NCI-H1694 (cell line): Measurements from ENCODE around the gene IL9.

Experiments used
- DNase-seq: peaks from one replicate; lab custom pipeline; 2025; lab: John Stamatoyannopoulos, UW

IL9 gene

DNA sequence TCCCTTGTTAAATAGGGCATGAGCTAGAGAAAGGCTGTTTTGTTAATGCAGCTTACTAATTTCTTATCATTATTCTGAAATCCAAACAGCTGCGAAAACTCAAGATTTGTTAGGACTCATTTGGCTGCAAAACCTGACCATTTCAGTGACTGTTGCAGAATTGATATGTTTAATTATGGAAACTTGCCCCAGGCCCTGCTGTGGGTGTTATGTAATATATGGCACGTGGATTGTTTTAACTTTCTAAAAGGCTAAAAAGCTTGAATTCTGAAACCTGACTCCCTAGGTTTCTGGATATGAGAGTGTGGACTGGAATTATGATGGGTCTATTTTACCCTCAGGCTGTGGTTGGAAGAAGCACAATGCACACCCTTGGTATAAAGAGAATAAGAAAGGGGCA, 4.4 kb downstream of the IL9 start:
- DNase-seq = no peak

GRCh38 chr5:135890867-135891266, 4.8 kb downstream of the IL9 start:
- no peak for DNase-seq

DNA sequence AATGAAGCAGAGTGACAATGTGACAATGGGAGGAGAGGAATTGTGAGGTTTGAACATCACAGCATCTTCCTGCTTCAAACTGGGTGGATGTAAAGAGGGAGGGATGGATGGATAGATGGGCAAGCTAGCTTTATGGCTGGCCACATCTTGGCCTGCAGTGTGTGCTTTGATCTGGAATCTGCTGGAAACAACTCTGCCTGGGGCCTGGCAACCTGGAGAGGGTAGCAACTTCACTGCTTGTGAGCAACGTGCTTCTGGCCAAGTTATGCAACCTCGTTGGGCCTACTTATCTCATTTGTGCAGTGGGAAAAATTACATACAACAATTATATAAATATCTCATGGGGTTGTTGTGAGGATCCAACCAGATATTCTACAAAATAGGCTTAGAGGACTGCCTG, 5.3 kb downstream of the IL9 start:
- no peak for DNase-seq

GRCh38 chr5:135887881-135888614, 7.6 kb downstream of the IL9 start:
- DNase-seq = no peak

- DNase-seq = peak; percentile 70
These were observed 8.2 kb downstream of the IL9 start for GRCh38 chr5:135887447-135887864.

DNA sequence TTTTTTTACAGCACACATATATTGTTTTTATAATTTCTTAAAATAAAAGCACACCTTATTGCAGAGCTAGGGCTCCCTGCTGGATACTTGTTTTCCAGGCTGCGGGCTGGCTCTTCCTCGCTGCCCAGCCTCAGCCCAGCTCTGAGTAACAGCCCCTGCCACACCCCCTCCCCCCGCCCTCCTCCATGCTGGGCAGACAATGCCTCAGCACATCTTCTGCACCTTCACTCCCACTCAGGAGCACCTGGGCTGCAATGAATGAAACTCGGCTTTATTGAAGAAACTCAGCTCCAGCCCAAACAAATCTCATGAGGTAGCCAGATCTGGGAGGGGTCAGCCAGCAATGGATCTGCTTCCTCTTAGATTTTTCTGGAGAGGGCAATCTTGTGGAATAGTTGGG, 9.5 kb downstream of the IL9 start:
- DNase-seq = no peak

- no peak for DNase-seq
These were observed 10.6 kb downstream of the IL9 start for GRCh38 chr5:135885031-135885430.

GRCh38 chr5:135883441-135883840, 12.2 kb downstream of the IL9 start:
- DNase-seq = no peak

DNA sequence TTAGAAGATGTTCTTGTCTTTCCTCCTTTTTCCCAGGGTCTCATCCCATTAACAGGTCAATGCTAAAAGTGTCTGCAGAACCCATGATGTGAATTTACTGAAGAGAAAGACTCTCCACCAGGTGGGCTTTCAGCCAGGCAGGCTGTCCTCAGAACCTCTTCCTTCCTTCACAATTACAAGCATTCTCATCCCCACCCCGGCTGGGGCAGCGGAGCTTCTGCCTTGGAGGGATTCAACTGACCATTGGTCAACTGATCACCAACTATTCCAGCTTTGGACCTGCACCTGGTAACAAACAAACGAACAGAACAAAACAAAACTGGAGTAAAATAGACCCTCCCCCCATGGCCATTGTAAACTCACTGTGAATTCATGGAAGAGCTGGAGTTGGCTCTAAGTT, 12.6 kb downstream of the IL9 start:
- no peak for DNase-seq

- DNase-seq = no peak
These were observed 13.8 kb downstream of the IL9 start for GRCh38 chr5:135881819-135882218.

DNA sequence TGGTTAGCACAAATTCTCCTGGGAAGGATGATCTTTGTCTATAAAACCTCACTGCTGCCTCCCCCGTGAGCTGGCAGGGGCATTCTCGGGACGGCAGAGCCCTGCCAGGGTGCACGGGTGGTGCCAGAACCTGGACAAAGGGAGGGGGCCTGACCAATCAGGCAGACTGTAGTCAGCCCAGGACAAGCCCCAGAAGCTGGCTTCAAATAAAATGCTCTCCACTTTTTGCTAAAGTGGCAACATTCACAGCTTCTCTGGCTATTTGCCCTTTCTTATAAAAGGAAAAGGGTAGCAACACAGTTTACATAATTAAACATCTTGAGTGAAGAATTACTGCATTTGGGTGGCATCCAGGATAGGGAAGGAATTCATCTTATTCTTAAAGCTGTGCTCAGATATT, 14.4 kb downstream of the IL9 start:
- no peak for DNase-seq

GRCh38 chr5:135880801-135881200, 14.8 kb downstream of the IL9 start:
- no peak for DNase-seq

GRCh38 chr5:135880278-135880677, 15.4 kb downstream of the IL9 start:
- no peak for DNase-seq

DNA sequence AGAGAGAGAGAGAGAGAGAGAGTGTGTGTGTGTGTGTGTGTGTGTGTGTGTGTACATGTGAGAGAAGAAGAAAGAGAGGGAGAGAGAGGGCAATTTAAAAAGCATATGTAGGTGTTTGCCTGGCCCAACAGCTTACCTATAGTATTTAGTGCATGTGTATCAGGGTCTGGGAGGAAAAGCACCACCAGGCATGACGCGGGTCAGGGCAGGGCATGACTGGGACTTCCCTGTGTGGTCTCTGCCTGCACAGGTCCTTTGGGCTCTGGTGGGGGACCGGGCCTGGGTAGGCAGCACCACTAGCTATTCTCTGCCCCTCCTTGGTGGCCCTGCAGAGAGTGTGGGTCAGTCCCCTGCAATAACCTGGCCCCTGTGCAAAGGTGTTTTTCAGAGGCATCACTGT, 16.1 kb downstream of the IL9 start:
- DNase-seq = no peak

GRCh38 chr5:135878156-135878620, 17.5 kb downstream of the IL9 start:
- no peak for DNase-seq

DNA sequence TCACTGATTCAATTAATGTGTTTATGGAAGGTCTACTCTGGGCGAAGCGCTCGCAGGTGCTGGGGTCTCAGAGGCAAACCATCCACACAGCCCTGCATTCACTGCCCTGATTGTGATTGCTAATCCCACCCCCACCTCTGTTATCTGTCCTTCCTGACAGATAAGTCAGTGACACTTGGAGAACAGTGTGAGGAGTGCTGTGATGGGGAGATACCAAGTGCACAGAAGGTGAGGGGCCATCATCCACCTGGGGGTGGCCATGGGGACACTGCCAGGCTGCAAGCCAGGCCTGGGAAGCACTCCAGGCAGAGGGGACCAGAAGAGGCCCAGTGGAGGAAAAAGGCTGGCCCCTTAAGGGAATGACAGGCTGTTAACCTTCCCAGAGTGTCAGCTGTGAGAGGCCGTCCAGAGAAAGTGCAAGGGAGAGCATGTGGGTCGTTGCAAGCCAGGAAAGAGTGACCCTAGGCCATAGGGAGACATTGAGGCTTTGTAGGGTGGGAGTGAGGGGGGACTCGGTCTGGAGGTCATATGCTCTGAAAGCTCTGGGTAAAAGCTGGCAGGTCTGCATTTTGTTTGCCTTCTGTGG, 18.0 kb downstream of the IL9 start:
- no peak for DNase-seq

DNA sequence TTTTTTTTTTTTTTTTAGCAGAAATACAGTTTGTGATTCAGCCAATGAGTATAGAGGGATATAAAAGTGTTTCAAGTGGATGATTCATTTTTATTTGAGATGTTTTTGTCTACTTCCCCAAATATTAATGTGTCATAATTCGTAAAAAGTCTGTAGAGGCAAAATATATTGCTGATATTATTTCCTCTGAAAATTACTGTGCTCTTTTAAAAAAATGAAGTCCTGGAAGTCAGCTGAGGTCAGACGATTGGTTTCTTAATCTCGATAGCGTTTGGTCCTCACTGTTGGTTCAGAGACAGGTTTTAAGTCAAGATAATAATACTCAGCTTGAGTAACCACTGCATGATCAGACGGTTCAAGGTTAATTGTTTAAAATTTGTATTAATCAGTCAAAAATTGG, 19.5 kb downstream of the IL9 start:
- no peak for DNase-seq

GRCh38 chr5:135875567-135875966, 20.1 kb downstream of the IL9 start:
- no peak for DNase-seq

GRCh38 chr5:135874461-135874860, 21.2 kb downstream of the IL9 start:
- DNase-seq = no peak

DNA sequence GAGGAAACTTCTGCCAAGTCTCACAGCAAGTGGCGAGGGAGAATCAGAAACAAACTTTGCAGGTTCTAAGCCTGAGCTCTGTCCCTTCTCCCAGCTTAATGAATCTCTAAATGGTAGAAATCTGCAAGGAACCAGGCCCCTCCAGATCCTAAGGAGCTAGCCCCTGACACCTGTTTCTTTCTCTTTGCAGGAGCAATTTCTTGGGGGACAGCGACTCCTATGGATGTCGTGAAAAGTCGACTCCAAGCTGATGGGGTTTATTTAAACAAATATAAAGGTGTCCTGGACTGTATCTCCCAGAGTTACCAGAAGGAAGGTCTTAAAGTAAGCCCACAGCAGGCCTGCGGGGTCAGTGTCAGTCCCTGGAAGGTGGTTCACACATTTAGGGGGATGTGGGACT, 21.8 kb downstream of the IL9 start:
- DNase-seq = no peak

DNA sequence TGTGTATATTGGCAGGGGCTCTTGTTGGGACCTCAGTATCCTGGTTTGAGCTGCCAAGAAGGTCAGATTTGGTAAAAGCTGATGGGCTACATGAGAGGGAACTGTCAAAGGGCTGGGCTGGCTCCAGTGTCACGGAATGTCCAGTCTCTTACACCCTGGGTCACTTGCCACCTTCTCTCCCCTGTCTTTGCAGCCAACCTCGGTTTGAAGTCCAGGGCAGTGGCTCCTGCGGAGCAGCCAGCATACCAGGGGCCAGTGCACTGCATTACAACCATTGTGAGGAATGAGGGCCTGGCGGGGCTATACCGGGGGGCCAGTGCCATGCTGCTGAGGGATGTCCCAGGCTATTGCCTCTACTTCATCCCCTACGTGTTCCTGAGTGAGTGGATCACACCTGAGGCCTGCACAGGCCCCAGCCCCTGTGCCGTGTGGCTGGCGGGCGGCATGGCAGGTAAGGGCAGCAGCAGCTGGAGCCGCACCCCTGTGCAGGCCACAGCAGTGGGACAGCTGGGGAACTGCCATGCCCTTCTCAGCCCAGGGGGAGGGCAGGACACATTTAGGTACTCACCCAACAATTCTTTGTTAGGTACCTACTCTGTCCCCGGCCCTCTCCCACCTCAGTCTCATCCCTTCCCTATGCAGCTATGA, 24.2 kb downstream of the IL9 start:
- no peak for DNase-seq

DNA sequence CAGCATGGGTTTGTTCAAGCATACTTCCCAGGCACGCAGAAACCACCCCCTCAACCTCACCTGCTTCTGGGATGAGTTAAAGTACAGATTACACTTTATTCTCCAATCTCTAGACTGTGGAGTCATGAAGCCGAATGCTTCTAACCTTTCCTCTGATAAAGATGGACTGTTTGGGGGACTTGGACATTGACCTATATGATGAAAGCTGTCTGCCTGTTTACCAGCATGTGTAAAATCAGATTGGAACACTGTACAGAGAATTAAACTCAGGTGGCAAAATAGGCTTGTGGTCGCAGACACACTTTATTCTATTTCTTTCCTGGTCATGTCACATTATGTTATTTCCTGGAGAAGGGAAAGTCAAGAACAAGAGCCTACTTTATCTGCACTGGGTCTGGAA, 25.7 kb downstream of the IL9 start:
- DNase-seq = no peak

GRCh38 chr5:135869276-135869675, 26.4 kb downstream of the IL9 start:
- no peak for DNase-seq
